GM21423 (cell line): ENCODE data around the gene EFNA3.

ENCODE experiments used
- ATAC-seq: cut with Tn5 transposase; IDR thresholded peaks from one replicate; pipeline ENCODE4 v1.9.1; 2021; ENCODE audit warnings: mild to moderate bottlenecking, moderate library complexity; ENCODE audit not compliant: unreplicated experiment

The EFNA3 gene

DNA sequence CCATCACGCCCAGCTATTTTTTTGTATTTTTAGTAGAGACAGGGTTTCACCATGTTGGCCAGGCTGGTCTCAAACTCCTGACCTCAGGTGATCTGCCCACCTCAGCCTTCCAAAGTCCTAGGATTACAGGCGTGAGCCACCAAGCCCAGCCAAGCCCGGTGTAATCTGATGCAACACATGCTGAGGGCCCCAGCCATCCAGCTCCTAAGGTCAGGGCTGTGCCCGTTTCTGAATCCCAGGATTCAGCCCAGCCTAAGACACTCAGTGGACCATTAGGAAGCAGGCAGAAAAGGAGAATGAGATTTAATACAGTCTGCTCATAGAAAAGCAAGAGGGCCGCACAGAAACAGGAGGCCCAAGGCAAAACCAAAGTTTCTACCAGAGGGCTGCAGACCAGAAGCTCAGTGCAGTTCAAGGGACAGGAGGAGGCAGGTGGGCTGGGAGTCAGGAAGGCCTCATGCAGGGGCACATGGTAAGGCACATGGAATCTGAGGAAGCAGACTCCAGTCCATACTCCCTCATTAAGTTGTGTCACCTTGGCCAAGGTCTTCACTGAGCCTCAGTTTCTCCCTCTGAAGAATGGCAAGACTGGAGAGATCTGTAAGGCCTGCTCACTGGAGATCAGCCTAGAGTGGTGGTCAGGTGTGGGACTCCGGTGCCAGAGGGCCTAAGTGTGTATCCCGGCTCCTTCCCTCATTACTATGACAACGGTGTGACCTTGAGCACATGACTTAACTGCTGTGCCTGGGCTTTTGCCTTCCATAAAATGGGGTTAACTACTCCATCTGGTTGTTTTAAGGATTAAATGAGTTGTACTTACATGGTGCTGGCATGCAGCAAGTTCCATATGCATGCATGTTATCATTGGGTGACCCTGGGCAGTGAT, 29.9 kb upstream of the EFNA3 start:
- ATAC-seq, result no peak

DNA sequence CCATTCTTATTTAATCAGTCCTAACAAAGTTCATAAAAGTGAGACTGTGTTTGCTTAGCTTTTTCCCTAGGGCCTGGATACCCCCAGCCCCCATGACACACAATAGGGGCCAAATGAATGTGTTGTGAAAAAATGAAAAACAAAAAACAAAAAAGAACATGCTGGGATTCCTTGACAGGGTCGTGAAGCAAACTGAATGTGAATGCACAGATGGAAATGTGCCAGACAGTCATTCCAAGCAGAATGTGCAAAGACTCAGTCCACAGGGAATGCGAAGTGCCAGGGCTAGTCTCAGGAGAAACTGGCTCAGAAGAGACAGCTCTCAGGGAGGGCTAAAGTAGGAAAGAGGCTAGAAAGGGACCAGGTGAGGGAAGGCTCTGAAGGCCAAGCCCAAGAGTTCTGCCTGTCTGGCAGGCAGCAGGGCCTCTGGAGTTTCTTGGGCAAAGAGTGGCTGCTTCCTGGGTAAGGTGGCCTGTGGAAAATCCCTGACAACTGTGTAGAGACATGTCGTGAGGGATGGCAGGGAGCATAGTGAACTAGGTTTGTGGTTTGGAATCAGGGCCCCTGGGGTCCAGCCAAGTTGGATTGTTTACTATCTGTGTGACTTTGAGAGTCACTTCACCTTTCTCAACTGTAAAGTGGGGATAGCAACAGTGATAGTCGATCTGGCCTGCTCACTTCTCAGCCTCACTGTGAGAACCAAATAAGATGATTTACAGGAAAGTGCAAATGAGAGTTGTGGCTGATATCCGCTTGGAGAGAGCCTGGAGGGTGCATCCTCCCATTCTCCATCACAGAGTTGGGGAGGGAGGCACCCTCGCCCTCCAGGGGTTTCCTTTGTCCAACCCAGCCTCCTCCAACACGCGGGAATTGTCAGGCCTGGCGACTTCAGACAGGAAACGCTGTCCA, 28.7 kb upstream of the EFNA3 start:
- ATAC-seq, result no peak

DNA sequence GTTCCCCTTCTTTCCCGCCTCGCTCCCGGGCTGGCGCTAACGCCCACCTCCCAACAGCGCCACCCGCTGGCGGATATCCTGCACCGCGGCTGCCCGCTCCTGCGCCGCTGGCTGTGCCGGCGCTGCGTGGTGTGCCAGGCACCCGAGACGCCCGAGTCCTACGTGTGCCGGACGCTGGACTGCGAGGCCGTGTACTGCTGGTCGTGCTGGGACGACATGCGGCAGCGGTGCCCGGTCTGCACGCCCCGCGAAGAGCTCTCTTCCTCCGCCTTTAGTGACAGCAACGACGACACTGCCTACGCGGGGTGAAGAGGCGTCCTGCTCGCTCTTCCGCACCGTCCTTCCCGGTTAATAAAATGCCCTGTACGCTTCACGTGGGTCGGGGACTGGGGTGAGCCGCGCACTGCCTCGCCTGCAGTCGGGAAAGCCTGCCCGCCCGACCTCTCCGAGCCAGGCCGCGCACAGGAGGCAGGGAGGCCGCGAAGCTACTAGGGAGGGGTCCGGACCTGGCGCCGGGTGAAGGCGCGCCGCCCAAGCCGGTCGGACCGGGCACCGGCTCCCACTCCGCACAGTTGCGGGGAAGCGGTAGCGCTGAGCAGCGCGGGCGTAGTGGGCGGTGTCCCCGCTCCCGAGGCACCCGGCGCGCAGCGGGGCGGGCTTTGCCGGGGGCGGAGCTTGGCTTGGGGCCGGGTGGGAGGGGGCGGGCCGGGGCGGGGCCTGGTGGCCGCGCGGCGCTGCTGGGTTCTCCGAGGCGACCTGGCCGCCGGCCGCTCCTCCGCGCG, 27.9 kb upstream of the EFNA3 start, which contains the start of gene ADAM15:
TSS of gene ADAM15 (plus strand) at position 757 of the 782 bp plus-strand sequence. CDS start 71 bp downstream, outside the sequence.
- peak; percentile 61 for ATAC-seq

DNA sequence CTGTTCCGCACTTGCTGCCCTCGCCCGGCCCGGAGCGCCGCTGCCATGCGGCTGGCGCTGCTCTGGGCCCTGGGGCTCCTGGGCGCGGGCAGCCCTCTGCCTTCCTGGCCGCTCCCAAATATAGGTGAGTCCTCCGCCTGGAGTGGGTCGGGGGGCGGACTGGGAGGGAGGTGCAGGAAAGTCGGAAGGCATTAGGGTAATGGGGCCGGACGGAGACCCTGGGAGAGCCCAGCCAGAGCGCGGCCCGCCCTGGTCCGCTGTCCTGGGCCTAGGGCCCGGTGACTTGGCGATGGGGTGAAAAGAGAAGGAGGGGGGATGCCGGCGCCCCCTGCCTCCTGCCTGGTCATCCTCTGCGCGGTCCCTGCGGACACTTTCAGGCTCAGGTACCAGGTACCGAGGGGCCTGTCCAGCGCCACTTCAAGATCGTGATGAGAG, 27.3 kb upstream of the EFNA3 start:
- no peak for ATAC-seq

DNA sequence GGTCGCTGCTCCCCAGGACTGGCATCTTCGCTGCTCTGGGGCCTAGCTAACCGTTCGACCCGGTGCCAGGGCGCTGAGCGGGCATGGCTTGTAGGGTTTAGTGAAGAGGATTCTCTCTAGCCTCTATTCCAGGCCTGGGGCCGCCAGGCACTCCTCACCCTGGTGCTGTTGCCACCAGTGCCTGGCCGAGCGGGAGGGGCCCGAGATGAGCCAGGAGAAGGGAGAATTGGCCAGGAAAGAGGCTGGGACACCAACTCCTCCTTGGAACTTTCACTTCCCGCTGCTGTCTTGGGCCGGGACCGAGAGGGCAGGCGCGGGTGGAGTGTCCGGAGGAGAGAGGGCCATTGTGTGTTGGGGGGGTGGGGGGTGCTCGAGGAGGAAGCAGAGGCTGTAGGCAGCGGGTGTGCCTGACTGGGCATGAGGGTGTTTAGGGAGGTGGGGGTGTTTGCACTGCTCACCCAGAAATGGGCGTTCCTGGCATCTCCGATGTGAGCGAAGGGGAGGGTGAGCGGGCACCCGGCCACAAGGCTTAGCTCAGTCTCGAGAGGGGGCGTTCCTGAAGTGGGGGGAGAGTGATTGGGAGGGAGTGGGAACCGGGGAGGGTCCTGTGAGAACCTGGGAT, 26.7 kb upstream of the EFNA3 start:
- no peak for ATAC-seq

DNA sequence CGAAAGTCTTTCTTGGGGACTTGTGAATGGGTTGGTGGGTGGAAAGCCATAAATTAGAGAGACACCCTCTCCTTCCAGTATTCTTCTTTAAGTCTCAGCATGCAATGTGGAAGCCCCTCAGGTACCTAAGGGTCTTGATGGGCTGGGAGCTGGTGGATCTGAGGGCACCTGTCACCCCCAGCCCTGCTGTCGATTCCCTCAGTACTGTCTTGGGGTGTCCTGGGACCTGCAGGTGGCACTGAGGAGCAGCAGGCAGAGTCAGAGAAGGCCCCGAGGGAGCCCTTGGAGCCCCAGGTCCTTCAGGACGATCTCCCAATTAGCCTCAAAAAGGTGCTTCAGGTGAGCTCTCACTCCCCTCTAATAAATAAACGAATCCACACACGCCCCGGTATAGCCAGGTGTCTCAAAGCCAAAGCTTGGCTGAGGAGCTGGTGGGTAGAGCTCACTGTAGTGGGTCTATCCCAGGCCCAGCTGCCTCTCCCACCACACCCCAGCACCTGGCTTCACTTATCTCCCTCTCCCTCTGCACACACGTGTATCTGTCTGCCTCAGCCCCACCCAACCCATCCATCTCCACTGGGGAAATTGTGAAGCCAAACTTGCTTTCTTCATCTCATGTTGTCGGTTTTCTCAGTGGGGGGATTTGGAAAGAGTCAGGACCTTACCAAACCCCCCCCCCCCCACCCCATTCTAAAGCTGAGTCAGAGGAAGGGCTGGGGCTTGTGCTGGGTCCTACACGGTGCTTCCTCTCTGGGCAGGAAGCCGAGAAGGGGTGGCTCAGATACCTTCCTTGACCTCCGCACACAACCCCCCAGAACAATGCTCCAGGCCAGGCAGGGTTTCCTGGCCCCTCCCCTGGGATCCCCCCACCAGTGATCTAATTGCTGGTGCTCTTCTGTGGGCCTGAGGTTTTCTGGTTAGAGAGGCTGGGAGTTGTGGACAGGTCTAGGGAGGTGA, 25.9 kb upstream of the EFNA3 start:
- no peak for ATAC-seq

DNA sequence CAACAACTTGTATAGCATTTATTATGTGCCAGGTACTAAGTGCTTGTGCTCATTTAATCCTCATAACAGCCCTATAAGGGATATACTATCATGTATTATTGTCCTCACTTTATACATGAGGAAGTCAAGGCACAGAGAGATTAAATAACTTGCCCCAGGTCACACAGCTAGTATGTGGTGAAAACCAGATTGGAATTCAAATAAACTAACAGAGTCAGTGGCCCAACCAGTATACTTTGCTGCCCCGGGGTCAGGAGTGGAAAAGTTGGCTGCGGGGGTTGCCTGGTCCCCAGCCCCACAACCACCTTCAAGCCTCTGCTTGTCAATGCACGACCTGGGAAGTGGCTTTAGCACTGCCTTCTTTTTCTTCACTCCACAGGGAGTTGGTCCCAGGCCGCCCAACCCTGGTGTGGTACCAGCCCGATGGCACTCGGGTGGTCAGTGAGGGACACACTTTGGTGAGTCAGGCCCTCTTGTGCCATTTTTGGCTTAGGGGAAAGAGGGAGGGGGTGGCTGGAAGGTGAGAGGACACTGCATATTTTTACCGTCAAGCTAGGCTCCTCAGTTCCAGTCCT, 25.0 kb upstream of the EFNA3 start:
- no peak for ATAC-seq

- ATAC-seq, result no peak
Observed at GRCh38 chr1:155057104-155057503, 21.5 kb upstream of the EFNA3 start.

DNA sequence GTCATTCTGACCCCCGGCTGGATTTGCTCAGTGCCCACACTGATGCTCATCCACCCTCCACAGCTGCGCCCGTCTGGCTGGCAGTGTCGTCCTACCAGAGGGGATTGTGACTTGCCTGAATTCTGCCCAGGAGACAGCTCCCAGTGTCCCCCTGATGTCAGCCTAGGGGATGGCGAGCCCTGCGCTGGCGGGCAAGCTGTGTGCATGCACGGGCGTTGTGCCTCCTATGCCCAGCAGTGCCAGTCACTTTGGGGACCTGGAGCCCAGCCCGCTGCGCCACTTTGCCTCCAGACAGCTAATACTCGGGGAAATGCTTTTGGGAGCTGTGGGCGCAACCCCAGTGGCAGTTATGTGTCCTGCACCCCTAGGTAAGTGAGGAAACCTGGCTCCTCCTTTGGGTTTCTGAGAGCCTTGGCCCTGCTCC, 20.8 kb upstream of the EFNA3 start:
- no peak for ATAC-seq

DNA sequence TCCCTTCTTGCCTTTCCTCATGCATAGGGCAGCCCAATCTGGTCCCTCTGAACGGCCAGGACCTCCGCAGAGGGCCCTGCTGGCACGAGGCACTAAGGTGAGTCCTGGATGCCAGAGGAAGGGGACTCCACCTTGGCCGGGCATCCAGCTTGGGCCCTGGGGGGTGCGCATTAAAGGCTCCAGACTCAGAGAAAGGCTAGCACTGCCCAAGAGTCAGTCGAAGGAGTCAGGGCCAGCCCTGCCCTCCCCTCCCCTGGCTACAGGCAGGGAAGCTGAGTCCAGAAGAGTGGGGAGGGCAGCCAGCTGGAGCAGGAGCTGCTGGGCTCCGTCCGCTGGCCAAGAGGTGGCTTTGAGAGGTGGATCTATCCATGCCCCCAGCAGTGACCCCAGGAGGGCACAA, 17.9 kb upstream of the EFNA3 start:
- no peak for ATAC-seq

GRCh38 chr1:155061381-155062150, 17.1 kb upstream of the EFNA3 start:
- peak; percentile 46 for ATAC-seq

DNA sequence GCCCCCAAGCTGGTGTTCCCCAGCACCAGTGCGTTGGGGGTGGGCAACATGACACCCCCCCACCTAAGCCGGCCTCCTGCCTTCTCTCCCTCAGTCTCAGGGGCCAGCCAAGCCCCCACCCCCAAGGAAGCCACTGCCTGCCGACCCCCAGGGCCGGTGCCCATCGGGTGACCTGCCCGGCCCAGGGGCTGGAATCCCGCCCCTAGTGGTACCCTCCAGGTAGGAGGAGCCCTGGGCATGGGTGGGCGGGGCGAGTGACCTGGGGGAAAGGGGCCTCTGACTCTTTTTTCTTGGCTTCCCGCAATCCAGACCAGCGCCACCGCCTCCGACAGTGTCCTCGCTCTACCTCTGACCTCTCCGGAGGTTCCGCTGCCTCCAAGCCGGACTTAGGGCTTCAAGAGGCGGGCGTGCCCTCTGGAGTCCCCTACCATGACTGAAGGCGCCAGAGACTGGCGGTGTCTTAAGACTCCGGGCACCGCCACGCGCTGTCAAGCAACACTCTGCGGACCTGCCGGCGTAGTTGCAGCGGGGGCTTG, 16.4 kb upstream of the EFNA3 start:
- ATAC-seq, result no peak

- ATAC-seq, result no peak
Observed at GRCh38 chr1:155062702-155063411, 15.8 kb upstream of the EFNA3 start.

DNA sequence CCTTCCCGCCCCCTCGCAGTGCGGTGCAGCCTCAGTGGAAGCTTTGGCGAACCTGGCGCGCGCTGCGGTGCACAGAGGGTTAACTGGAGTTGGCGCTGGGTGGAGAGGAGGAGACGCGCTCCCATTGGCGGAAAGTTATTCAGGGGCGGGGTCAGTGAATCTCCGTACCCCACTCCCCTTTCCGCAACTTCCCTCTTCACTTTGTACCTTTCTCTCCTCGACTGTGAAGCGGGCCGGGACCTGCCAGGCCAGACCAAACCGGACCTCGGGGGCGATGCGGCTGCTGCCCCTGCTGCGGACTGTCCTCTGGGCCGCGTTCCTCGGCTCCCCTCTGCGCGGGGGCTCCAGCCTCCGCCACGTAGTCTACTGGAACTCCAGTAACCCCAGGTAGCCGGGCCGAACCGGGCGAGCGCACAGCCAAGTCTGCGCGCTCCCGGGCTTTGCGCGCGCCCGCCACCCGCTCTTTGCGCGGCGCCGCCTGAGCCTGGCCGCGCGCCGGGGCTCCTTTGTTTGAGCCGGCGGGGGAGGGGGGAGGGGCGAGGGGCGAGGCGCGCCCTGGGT, 15.0 kb upstream of the EFNA3 start, which contains the start of gene EFNA4:
TSS of gene EFNA4 (plus strand) at position 191 of the 561 bp plus-strand sequence. CDS start at position 275, 84 bp downstream.
- ATAC-seq, result peak; percentile 62

DNA sequence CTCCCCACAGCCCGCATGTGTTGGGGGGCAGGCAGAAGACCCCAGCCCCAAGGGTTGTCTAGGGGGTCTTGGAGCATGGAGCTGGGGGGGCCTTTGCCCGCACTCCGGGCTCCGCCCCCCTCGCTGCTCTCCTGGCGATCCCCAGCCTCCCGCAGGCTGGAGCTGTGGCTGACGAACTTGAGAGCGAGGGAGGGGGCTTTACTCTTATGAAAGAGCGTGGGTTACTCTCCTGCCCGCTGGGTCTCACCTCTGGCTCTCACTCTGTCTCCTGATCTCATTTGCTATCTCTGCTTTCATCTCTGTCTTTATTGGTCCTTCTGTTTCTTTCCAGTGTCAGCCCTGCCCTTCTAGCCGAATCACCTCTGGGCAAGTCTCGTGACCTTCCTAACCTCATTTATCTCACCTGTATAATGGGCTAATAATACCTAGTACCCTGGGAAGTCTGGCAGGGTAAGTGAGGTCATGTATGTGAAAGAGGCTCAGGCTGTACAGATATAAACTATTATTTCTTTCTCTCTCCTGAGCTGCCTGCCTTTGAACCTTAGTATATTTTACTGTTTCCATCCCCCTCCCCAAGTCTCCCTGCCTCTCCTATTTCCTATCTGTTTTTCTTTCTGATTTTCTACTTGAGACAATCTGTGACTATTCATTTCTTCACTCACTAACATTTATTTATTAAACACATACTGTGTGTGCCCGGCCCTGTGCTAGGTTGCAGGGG, 14.4 kb upstream of the EFNA3 start:
- ATAC-seq, result no peak

DNA sequence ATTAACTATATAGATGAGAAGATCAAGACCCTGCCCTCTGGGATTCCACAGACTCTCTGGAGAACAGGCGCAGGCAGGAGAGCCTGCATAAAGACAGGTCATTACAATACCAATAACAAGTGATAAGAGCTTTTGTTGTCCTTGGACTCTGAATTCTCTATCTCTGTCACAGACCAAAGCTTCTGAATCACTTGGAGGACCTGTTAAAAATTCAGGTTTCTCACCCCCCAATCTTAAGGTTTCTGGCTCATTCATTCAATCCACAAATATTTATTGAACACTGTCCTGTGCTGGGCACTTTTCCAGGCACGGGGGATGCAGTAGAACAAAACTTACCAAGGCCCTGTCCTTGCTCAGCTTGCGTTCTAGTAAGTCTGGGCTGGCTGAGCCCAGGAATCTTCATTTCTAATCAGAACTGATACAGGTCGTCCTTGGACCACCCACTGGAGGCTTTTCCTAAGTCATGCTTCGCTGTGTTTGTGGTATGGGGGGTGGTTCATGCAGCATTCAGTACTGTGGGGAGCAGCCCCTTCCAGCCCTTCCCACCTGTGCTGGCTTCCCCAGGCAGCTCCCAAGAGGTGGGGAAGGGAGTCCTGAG, 13.7 kb upstream of the EFNA3 start:
- no peak for ATAC-seq
